Body of pancreas (tissue), 4 donors: ENCODE data around the gene RPTOR.

Source experiments
- POLR2A ChIP-seq, 3 donors: fragments of 450-650 bp; IDR thresholded peaks; one replicate each; pipeline ENCODE4 v1.6.1; 2016; ENCODE audit warnings: antibody characterized with exemption in 3 of 3, mild to moderate bottlenecking in 2 of 3
- TF ChIP-seq, protein P1 (sequence below), 7 experiments: fragments of 450-650 bp in 4 of 7; fragments of 200-600 bp in 3 of 7; sonication (generic) in 3 of 7; IDR thresholded peaks; one replicate each; pipeline ENCODE4 v1.5.1; 2016 to 2019; ENCODE audit warnings: antibody characterized with exemption in 7 of 7

DNA sequence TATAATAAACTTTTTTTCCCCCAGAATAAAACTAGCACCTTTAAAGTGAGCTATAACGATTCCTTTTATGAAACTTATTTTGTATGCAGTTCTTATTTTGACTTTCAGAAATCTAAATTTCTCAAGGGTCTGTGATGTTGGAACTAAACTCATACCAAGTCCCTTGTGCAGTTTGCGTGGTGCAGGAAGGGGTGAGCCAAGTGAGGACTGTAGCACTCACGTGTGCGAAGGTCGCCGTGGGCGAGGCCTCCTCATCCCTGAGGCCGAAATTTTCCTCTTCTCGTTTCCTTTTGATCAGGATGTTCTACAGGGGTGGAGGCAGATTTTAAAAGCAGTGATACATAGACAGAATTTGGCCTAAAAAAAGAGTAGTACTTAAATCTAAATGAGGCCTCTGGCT, 73.7 kb downstream of the RPTOR start:
- TF ChIP-seq, protein P1, sequence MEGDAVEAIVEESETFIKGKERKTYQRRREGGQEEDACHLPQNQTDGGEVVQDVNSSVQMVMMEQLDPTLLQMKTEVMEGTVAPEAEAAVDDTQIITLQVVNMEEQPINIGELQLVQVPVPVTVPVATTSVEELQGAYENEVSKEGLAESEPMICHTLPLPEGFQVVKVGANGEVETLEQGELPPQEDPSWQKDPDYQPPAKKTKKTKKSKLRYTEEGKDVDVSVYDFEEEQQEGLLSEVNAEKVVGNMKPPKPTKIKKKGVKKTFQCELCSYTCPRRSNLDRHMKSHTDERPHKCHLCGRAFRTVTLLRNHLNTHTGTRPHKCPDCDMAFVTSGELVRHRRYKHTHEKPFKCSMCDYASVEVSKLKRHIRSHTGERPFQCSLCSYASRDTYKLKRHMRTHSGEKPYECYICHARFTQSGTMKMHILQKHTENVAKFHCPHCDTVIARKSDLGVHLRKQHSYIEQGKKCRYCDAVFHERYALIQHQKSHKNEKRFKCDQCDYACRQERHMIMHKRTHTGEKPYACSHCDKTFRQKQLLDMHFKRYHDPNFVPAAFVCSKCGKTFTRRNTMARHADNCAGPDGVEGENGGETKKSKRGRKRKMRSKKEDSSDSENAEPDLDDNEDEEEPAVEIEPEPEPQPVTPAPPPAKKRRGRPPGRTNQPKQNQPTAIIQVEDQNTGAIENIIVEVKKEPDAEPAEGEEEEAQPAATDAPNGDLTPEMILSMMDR (IDR thresholded peaks at IDR 0.05) = no peak
- TF ChIP-seq POLR2A (IDR thresholded peaks at IDR 0.05) = no peak
